HG03457 (cell line): ENCODE data around the gene AS3MT.
A peak's percentile ranks its signal among the peaks of the same experiment; 100 is the strongest.
"Not testable (repeated sequence)": the region's sequence is repeated elsewhere in the genome, so short reads cannot be mapped to it uniquely, and the experiment has no call there.

Experiments
- ATAC-seq: cut with Tn5 transposase; IDR thresholded peaks from one replicate; pipeline ENCODE4 v1.9.1; 2021; ENCODE audit warnings: moderate number of reproducible peaks; ENCODE audit not compliant: unreplicated experiment

Gene AS3MT

DNA sequence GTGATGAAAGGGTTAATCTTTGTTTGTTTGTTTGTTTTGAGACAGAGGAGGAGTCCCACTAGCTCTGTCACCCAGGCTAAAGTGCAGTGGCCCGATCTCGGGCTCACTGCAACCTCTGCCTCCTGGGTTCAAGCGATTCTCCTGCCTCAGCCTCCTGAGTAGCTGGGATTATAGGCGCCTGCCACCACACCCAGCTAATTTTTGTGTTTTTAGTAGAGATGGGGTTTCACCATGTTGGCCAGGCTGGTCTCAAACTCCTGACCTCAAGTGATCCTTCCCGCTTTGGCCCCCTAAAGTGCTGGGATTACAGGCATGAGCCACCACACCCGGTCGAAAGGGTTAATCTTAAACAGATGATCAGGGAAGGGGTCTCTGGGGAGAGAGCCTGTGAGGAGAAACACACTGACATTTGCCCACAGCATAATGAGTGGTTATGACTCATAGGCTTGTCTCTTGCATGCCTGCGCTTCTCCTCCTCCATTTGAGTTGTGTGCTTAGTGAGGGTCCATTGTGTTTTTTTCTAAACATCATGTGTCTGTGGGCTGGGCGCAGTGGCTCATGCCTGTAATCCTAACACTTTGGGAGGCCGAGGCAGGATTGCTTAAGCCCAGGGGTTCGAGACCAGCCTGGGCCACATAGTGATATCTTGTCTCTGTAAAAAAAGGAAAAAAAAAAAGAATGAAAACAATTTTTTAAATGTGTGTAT, 13.4 kb upstream of the AS3MT start:
- ATAC-seq: not testable (repeated sequence)

DNA sequence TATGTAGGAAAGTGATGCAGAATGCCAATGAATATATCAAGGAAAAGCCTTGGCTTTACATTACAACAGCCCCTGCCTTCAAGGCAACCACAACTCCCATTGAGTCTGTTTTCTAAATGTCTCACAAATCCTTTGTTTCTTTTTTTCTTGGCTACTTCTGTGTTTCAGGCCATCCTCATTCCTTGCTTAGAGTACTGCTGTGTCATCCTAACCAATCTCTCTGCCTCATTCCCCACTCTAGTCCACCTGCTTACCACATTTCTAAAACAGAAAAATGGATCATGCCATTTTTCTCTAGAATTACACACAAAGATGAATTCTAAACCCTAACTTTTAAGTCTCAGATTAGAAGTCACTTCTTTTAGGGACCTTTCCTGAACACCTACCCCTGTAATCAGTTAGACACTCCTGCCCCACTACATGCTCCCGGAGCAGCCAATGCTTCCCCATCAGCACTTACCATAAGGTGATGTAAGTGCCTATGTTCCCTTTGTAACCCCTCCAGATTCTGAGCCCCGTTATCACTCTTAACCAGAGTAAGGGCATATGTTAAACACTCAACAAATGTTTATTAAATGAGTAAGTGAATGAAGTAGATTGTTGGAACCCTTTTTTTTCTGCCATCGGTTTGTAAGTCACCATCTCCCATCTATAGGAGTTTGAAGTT, 12.4 kb upstream of the AS3MT start:
- no peak for ATAC-seq

DNA sequence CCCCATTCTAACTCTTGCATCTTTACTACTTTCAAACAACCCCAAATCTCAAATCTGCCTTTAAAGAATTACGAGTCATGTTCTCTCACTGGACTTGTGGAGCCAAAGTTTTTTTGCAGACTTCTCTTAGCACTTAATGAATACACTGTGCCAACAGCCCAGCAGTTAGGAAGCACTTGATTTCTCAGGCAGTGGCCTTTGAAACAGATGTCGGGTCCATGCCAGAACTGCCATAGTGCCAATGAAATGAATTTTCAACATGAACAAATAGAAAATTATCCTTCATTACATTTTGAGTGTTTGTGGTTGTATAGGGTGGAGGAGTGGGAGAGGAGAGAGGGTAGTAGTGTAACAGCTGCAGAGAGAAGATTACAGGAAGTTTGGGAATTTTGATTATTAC, 9.4 kb upstream of the AS3MT start:
- ATAC-seq: no peak

DNA sequence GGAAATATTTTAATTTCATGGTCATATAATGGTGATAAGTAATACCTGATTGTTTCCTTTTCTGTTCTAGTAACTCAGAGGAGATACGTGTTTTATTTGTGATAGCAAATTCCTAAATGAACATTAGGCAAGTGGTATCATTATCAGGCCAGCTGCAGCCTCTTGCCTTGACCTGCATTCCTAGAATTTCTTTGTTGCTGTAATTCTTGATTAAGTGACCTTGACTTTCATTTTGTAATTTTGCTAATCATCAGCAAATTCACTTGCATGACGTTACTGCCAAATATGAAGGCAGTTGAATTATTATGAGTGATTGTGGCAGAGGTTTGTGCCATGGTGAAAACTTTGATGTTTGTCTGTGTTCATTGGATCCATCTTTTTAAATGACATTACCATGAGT, 5.6 kb upstream of the AS3MT start:
- no peak for ATAC-seq

DNA sequence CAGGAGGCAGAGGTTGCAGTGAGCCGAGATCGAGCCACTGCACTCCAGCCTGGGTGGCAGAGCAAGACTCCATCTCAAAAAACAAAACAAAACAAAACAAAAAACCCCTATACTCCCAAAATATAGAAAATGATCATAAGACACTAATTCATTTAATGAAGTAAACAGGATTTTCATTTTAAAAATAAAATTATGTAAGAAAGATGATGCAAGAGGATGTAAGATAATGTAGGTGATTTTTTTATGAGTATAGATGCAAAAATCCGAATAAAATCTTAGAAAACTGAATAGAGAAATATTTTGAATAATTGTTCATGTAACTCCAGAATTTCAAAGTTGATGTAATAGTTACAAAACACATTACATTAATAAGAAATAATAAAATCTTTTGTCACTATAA, 3.6 kb upstream of the AS3MT start:
- ATAC-seq: no peak

DNA sequence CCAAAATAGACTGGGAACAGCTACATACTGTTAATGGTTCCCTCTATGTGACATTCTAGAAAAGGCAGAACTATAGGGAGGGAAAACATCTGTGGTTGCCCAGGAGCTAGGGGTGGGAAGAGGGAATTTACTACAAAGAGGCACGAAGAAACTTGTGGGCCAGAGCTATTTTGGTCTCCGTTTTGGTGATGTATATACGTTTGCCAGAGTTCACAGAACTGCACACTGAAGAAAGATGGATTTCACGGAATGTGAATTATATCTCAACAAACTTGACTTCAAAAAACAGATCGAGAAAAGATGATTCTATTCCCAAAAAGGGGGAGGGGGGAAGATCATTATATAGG, 386 bp upstream of the AS3MT start:
- ATAC-seq: no peak

DNA sequence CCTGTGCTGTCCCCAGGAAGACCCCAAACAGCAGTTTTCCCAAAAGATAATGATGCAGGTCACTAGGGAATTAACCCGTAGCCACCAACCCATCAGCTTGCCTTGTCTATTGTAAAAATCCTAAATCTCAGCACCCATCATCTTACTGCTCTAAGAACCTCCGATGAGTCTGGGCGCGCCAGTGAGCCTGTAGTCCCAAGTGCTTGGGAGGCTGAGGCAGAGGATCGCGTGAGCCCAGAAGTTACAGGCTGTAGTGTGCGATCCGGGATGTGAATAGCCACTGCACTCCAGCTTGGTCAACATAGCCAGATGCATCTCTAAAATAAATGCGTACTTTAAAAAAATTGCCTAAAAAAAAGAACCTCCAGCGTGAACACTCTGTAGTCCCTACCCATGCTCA, 951 bp downstream of the AS3MT start:
- ATAC-seq: no peak

DNA sequence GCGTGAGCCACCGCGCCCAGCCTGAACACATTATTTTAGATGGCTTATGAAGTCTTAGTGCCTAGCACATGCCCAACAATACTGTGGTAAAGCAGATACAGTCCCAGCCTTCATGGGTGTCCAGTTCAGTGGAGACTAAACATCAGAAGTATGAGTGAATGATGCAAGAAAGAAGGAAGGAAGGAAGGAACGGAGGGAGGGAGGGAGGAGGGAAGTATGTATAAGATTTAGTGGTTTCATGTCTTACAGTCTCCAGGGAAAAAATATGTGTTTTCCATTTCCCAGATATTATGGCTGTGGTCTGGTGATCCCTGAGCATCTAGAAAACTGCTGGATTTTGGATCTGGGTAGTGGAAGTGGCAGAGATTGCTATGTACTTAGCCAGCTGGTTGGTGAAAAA, 2.9 kb downstream of the AS3MT start:
- no peak for ATAC-seq

DNA sequence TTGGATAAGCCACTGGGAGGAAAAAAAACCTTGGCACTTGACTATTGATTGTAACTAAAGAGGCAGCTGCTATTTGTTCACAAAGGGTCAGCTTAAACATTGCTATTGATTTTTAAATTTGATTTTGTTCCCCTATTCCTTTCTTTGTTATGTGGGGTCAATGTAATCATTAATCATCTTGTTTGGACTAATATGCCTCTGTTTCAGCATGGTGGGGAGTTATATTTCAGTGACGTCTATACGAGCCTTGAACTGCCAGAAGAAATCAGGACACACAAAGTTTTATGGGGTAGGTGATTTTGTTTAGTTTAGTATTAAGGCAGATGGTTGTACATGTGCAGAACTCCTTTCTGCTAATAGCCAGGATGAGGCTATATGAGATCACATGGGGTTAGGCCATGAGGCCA, 7.5 kb downstream of the AS3MT start:
- ATAC-seq: no peak

DNA sequence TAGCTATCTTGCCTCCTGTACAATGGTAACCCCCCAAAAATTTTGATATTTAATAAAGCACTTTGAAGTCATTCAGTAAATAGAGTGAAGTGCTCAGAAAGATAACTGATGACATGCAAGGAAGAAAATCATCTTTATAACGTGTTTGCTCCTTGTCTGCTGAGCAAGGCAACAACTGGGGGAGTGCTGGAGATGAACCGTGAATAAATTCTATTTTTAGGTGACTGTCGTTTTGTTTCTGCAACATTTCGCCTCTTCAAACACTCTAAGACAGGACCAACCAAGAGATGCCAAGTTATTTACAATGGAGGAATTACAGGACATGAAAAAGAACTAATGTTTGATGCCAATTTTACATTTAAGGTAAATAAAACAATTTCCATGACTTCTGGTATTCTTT, 9.4 kb downstream of the AS3MT start:
- ATAC-seq: no peak

DNA sequence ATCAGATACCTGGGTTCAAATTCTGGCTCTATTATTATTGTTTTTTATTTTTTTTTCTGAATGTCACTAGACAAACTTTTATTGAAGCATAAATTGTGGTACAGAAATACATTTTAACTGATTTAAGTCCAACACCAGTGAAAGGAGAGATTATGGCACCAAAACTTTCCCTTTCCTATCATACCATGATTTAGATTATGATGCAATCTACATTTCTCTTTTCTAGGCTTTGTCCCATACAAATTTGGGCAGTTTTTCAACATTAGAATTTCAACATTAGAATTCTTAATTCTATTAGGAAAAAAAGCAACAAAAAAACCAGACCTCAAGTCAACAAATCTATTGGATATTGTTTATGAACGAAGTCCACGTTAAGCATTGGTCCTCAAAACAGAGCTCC, 11.0 kb downstream of the AS3MT start:
- ATAC-seq: no peak

DNA sequence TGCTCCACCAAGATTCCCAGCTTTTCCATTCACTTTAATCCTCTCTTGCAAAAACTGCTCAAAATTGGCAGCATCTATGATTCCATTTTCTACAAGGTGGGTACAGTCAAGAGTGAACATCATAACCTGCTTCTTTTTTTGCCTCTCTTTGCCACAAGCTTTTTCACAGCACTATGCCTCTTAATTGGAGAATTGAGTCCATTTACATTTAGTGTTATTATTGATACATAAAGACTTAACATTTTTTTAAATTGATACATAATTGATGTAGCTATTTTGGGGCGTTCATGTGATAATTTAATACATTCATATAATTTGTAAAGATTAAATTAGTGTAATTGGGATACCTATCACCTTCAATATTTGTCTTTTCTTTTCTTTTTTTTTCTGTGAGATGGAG, 18.8 kb downstream of the AS3MT start:
- ATAC-seq: no peak

DNA sequence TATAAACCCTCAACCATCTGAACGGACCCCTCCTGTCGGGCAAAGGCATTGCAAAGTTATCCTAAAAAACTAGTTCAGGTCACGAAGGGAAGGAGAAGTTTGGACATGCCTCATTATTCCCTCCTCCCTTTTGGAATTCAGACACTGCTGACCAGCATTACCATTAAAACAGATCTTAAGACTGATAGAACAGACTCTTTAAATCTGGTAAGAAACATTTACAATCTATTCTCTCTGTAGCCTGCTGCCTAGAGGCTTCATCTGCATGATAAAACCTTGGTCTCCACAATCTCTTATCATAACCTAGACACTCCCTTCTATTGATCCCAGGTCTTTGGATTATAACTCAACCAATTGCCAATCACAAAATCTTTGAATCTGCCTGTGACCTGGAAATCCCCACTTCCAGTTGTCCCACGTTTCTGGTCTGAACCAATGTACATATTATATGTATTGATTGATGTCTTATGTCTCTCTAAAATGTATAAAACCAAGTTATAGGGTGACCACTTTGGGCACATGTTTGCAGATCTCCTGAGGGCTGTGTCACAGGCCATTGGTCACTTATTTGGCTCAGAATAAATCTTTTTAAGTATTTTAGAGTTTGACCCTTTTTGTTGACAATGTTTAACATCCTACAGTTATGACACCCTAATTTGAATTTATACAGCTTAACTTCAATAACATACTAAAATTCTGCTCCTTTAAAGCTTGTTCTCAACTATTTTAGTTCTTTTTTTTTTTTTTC, 25.4 kb downstream of the AS3MT start:
- no peak for ATAC-seq

DNA sequence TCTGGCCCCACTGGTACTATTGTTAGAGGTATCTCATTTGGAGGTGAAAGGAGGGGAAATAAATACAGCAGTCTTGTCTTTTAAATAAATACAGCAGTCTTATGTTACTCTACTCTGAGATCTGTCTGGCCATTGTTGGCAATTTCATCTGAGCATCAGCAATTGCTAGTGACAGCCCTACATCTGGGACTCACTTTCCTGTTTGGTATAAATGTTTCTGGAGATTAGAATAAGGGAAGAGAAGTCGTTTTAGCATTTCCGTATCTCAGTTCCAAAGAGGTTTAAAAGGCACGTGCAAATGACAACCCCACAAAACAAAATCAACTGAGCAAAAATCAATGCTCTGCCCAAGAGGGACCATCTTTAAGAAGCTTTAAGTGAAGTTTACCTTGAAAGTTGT, 30.7 kb downstream of the AS3MT start:
- ATAC-seq: no peak

DNA sequence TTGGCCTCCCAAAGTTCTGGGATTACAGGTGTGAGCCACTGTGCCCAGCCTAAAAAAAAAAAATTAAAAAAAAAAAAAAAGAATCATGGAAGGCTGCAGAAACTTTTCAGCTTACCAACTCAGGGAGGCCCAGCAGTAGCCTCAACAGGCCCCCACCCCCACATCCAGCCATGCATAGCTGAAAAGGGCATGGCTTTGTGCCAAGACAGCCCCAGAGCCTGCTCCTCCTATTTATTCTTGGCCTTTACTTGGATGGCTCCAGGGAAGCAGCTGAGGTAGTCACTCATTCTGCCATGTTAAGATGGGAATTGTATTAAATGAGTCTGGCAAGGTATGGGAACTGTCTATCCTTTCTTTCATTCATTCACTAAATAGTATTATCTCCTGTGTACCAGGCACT, 35.1 kb downstream of the AS3MT start:
- no peak for ATAC-seq

DNA sequence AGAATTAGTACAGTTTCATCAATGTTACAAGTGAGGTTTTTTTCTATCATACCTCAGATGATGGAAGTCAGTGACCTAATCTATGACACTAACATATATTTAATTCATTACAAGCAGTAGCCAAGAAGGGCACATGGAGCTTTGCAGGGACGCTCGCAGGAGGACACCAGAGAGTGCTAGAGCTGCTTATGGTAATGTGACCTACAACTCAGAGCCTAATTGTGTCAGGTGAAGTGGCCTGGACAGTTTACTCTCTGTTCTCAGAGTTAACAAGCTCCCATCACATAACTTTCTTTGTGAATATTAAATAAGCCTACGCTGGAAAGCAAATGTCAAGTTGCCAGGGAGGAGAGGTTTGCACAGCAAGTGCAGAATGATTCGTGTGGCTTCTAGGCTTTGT, 37.2 kb downstream of the AS3MT start:
- no peak for ATAC-seq

DNA sequence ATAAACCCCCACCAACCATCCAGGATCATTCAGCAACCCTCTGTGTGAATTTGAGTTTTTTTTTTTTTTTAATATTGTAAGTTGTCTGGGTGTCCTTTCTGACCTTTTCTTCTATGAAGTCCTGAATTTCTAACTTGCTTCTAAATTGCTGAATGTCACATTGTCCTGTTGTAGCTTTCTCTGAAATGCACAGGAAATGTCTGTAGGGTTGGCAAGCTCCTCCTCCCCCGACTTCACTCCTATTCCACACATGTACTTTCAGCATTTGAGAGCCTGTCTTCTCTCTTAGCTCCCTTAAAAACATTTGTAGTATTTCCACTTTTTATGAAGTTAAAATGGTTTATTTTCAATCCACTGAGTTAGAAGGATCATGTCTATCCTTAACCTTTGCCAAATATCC, 45.5 kb downstream of the AS3MT start:
- ATAC-seq: no peak

DNA sequence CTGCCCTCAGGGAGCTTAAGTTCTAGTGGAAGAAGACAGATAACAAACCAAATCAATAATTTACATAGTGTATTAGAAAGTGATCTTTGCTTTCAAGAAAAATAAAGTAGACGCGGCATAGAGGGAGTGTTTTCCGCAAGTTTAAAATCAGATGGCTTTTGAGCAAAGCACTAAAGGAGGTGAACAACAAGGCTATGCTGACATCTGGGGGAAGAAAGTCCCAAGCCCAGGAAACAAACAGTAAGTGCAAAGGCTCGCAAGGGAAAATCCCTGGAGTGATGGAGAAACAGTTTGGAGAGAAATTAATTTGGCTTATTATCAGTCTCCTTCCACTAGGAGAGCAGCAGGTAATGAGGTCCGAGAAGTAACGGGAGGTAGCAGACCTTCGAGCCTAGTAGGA, 46.9 kb downstream of the AS3MT start:
- no peak for ATAC-seq

DNA sequence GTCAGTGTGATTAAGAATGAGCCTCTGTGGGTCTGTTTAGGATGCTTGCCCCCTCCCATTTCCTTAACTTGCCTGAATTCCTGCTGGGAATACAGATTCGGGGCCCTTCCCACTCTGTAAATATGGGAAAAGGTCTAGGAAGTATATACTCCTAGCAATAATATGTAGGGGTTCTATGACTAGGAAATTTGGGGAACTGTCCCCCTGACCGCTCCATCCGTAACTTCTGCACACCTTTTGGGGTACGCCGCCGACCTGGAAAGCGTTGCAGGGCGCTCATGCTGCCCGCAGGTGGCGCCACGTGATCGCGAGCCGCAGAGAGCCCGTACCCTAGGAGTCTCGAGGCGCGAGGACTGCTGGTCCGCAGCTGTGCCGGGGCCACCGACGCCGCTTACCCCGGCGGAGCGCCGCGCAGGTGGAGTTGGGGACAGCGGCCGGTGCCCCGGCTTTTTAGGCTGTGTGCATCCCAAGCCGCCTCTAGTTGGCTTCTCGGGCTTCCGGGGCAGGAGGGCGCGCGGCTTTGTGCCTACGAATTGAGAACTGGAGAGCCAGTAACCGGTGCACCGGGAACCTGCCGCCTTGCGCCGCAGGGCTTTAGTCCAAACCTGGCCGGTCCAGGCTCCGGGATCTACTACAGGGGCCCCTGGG, 48.2 kb downstream of the AS3MT start:
- ATAC-seq: peak; percentile 29

DNA sequence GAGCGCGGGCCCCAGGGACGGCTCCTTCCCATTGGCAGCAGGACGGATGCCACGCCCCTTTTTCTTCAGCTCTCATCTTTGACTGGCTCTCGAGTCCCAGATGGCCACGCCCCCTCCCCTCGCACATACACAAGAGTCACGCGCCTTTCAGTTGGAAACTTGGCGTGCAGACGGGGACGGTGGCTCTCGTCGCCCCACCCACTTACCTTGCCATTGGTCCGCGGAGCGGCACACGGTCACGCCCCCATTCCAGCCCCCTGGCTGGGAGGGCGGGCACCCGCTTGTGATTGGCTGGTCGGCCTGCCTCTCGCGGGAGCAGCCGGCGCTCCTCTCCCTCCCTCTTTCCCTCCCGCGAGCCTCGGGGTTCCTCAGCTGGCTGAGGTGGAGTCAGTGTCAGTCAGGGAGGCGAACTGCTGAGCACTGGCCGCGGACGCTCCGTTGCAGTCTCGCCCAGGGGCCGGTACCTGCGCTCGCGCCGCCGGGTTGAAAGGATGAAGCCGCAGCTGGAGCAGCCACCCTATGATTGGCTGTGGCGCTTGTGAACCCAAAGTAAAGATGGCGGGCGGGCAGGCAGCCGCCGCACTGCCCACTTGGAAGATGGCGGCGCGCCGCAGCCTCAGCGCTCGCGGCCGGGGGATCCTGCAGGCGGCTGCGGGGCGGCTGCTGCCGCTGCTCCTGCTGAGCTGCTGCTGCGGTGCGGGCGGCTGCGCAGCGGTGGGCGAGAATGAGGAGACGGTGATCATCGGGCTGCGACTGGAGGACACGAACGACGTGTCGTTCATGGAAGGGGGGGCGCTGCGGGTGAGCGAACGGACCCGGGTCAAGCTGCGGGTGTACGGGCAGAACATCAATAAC, 48.9 kb downstream of the AS3MT start, which contains the start of gene CNNM2:
CNNM2 (plus strand) TSS at position 333 of the 855 bp plus-strand sequence; CDS start at position 520, 187 bp downstream.
- ATAC-seq: peak; percentile 82

DNA sequence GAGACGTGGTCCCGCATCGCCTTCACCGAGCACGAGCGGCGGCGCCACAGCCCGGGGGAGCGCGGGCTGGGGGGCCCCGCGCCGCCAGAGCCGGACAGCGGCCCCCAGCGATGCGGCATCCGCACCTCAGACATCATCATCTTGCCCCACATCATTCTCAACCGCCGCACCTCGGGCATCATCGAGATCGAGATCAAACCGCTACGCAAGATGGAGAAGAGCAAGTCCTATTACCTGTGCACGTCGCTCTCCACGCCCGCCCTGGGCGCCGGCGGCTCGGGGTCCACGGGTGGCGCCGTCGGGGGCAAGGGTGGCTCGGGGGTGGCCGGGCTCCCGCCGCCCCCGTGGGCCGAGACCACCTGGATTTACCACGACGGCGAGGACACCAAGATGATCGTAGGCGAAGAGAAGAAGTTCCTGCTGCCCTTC, 49.6 kb downstream of the AS3MT start:
- ATAC-seq: no peak
